Sciatic nerve (tissue), 2 donors: ENCODE data around the gene HAVCR2. TPM values are rescaled to one million over a fixed set of nuclear protein-coding genes. Genes with fewer than 3 reads are reported as not detected.
"Not testable (repeated sequence)": the region's sequence is repeated elsewhere in the genome, so short reads cannot be mapped to it uniquely, and the experiment has no call there.

Source experiments
- ATAC-seq: fragments of 200-7000 bp; cut with Tn5 transposase; one replicate; pipeline ENCODE4 v1.9.1; 2020; ENCODE audit warnings: mild to moderate bottlenecking, moderate library complexity
- DNase-seq: peaks from one replicate; pipeline ENCODE4 v3.0.0-alpha.2; 2020; ENCODE audit warnings: low spot score
- intact Hi-C: fragments of 100-400 bp; cut with DNase I; formaldehyde crosslinking; loops from one replicate; pipeline ENCODE4 v1.14.2; 2022
- total RNA-seq: library from RNA; stranded (reverse); fragmentation: NEBNext Ultra II Directional; extraction: Animal tissue kit (Norgen Biotek cat#: 25700); gene quantifications from one replicate; pipeline ENCODE4 v1.2.1, GENCODE V29; 2021
- donor health status: DM: no; HTN: no; CAD: no.
- donor health status: DM: no; HTN: no; CAD: no.

Gene HAVCR2
- total RNA-seq, 1 donor from 2014 or later, result 11.8 TPM

- ATAC-seq (peak; percentile 28), DNase-seq (peak; percentile 62)
- intact Hi-C loops, result no loop called here
Observed at GRCh38 chr5:157106630-157107461, 2.0 kb downstream of the HAVCR2 start.

GRCh38 chr5:157100140-157100679, 8.6 kb downstream of the HAVCR2 start:
- no peak for DNase-seq
- intact Hi-C loops, result no loop called here
- ATAC-seq, result peak; percentile 38

GRCh38 chr5:157088342-157088990, 20.4 kb downstream of the HAVCR2 start:
- ATAC-seq (no peak), DNase-seq (no peak)
- intact Hi-C loops, result no loop called here

GRCh38 chr5:157086751-157087359, 22.0 kb downstream of the HAVCR2 start:
- ATAC-seq, result no peak
- intact Hi-C loops, result no loop called here

GRCh38 chr5:157085930-157086329, 22.9 kb downstream of the HAVCR2 start:
- DNase-seq (no peak), ATAC-seq (no peak)
- intact Hi-C loops, result no loop called here

More at GRCh38 chr5:157086751-157087359, 22.0 kb downstream of the HAVCR2 start:
- DNase-seq, result no peak

GRCh38 chr5:157080286-157080685, 28.6 kb downstream of the HAVCR2 start:
- no peak for ATAC-seq
- intact Hi-C loops, result no loop called here

GRCh38 chr5:157076558-157076957, 32.3 kb downstream of the HAVCR2 start:
- intact Hi-C loops, result no loop called here
- DNase-seq, result no peak
- peak; percentile 77 for ATAC-seq

More at GRCh38 chr5:157080286-157080685, 28.6 kb downstream of the HAVCR2 start:
- DNase-seq, result no peak

GRCh38 chr5:157072508-157072907, 36.3 kb downstream of the HAVCR2 start:
- intact Hi-C loops, result no loop called here
- ATAC-seq, result no peak

GRCh38 chr5:157069949-157070348, 38.9 kb downstream of the HAVCR2 start:
- ATAC-seq, result no peak
- no peak for DNase-seq
- intact Hi-C loops, result no loop called here

More at GRCh38 chr5:157072508-157072907, 36.3 kb downstream of the HAVCR2 start:
- no peak for DNase-seq

GRCh38 chr5:157068785-157069184, 40.1 kb downstream of the HAVCR2 start:
- ATAC-seq, result no peak
- no peak for DNase-seq
- intact Hi-C loops, result no loop called here

GRCh38 chr5:157068339-157068738, 40.5 kb downstream of the HAVCR2 start:
- DNase-seq, result no peak
- ATAC-seq, result no peak
- intact Hi-C loops, result no loop called here

- intact Hi-C loops, result no loop called here
- ATAC-seq, result no peak
- no peak for DNase-seq
Observed at GRCh38 chr5:157067005-157067404, 41.8 kb downstream of the HAVCR2 start.

GRCh38 chr5:157066080-157066479, 42.8 kb downstream of the HAVCR2 start:
- intact Hi-C loops, result no loop called here
- DNase-seq, result no peak
- ATAC-seq, result no peak

GRCh38 chr5:157063776-157064430, 44.9 kb downstream of the HAVCR2 start:
- intact Hi-C loops, result no loop called here
- ATAC-seq, result no peak
- no peak for DNase-seq

- intact Hi-C loops, result no loop called here
- no peak for ATAC-seq
- no peak for DNase-seq
Observed at GRCh38 chr5:157059891-157060290, 49.0 kb downstream of the HAVCR2 start.

GRCh38 chr5:157059093-157059539, 49.7 kb downstream of the HAVCR2 start, which contains the start of gene HAVCR1:
Gene HAVCR1, minus strand, starts transcription at chr5:157059116. Its CDS starts 1,173 bp downstream, at chr5:157057943.
- no peak for ATAC-seq
- intact Hi-C loops, result no loop called here
- no peak for DNase-seq

- DNase-seq (no peak), ATAC-seq (no peak)
Observed at GRCh38 chr5:157057459-157058370, 51.1 kb downstream of the HAVCR2 start.

GRCh38 chr5:157056848-157057247, 52.0 kb downstream of the HAVCR2 start:
- DNase-seq, ATAC-seq, intact Hi-C loops: not testable (repeated sequence)

More at GRCh38 chr5:157057459-157058370, 51.1 kb downstream of the HAVCR2 start:
- intact Hi-C loops, result no loop called here
